Effector memory CD4-positive, alpha-beta T cell (primary cell): ENCODE results near the gene TLR8.
"Not testable (repeated sequence)": the region's sequence is repeated elsewhere in the genome, so short reads cannot be mapped to it uniquely, and the experiment has no call there.

Experiments used
- DNase-seq, 3 donors: peaks; one replicate each; pipeline ENCODE4 v3.0.0-alpha.2; 2020
- H3K27ac ChIP-seq: 2 replicates; pipeline ENCODE4 v1.7.0; 2013; ENCODE audit warnings: mild to moderate bottlenecking, low read length, moderate library complexity; ENCODE audit not compliant: insufficient read depth, poor library complexity, severe bottlenecking
- H3K27me3 ChIP-seq: replicated peaks from 2 replicates; pipeline ENCODE4 v1.7.0; 2013; ENCODE audit warnings: mild to moderate bottlenecking, low read length; ENCODE audit not compliant: insufficient read depth, control insufficient read depth, poor library complexity, severe bottlenecking
- H3K36me3 ChIP-seq: 2 replicates; pipeline ENCODE4 v1.7.0; 2013; ENCODE audit warnings: mild to moderate bottlenecking, low read length, moderate library complexity; ENCODE audit not compliant: control insufficient read depth, insufficient read depth
- H3K4me1 ChIP-seq: 2 replicates; pipeline ENCODE4 v1.7.0; 2013; ENCODE audit warnings: low read length, mild to moderate bottlenecking; ENCODE audit not compliant: control insufficient read depth, insufficient read depth, poor library complexity, severe bottlenecking
- H3K4me3 ChIP-seq: 2 replicates; pipeline ENCODE4 v1.7.0; 2013; ENCODE audit warnings: low read length, low read depth, mild to moderate bottlenecking; ENCODE audit not compliant: insufficient read depth, poor library complexity, severe bottlenecking
- H3K9me3 ChIP-seq: 2 replicates; pipeline ENCODE4 v1.7.0; 2013; ENCODE audit warnings: mild to moderate bottlenecking, low read length, moderate library complexity; ENCODE audit not compliant: control insufficient read depth

The TLR8 gene

DNA sequence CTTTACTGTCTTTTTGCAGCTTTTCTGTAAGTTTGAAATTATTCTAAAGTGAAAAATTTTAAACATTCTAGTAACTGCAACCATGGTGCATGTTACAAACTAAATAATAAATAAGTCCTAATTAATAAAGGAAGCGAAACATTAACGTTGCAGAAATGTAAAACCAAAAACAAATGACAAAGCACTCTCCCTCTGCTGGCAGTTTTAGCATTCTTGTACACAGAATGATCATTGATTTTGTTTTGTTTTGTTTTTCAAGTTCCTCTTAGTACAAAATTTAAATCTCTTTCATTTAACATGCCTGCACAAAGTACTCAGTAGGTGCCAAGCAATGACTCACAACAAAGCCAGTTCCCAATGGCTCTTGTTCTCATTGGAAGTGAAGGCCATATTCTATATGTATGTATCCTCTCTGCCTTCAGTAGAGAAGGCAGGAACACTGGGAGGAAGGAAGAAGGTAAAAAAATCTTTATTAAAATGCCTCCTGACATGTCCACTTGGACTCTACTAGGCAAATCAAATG is 54.8 kb downstream of the TLR8 start:
- Histone ChIP-seq H3K27ac (no peak overlapping the region), H3K4me3 (no peak overlapping the region), H3K4me1 (peaks cover 33% of the 10 kb centered on the region), H3K27me3 (no peaks in the 10 kb centered on the region), H3K9me3 (no peaks in the 10 kb centered on the region), H3K36me3 (no peaks in the 10 kb centered on the region)
- no peak for DNase-seq

- H3K9me3 ChIP-seq: no peaks in the 10 kb centered on the region
- H3K27me3 ChIP-seq: no peaks in the 10 kb centered on the region
- no peak overlapping the region for H3K27ac ChIP-seq
- peaks cover 28% of the 10 kb centered on the region for H3K4me1 ChIP-seq
- no peaks in the 10 kb centered on the region for H3K36me3 ChIP-seq
- H3K4me3 ChIP-seq: no peak overlapping the region
- DNase-seq: no peak
These were observed 55.7 kb downstream of the TLR8 start for GRCh38 chrX:12962041-12962504.

DNA sequence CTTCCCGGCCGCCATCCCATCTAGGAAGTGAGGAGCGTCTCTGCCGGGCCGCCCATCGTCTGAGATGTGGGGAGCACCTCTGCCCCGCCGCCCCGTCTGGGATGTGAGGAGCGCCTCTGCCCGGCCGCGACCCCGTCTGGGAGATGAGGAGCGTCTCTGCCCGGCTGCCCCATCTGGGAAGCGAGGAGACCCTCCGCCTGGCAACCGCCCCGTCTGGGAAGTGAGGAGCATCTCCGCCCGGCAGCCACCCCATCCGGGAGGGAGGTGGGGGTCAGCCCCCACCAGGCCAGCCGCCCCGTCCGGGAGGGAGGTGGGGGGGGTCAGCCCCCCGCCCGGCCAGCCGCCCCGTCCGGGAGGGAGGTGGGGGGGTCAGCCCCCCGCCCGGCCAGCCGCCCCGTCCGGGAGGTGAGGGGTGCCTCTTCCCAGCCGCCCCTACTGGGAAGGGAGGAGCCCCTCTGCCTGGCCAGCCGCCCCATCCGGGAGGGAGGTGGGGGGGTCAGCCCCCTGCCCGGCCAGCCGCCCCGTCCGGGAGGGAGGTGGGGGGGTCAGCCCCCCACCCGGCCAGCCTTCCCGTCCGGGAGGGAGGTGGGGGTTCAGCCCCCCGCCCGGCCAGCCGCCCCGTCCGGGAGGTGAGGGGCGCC is 56.9 kb downstream of the TLR8 start:
- H3K36me3 ChIP-seq, DNase-seq, H3K9me3 ChIP-seq, H3K27me3 ChIP-seq, H3K4me3 ChIP-seq, H3K27ac ChIP-seq: not testable (repeated sequence)
- H3K4me1 ChIP-seq: peaks cover 22% of the 10 kb centered on the region

DNA sequence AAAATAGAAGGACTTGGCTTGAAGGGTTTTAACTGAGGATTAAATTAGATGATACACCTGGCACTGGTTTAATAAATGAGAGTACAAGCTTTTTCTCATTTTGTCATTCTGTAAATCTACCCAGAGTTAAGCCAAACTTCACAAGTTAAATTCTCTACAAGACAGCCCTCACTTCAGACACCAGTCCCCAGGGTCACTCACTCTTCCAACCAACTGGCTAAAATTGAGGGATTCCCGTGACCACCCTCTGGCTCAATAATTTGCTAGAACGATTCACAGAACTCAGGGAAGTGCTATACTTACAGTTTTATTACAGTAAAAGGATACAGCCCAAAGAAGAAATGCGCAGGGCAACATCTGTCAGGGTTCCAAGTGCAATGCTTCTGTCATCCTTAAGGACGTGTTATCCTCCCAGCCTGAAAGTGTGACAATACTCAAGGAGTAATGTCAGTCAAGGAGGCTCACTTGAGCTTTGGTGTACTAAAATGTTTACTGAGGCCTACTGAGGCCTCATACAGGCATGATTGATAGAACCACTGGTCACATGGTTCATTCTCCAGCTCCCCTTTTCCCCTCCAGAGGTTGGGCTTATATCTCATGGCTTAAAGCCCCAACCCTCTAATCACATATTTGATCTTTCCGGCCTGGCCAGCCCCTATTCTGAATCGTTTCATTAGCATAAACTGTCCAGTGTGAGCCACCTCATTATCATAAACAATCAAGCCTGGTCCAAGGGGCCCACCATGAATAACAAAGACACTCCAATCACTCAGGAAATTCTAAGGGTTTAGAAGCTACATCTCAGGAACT is 58.9 kb downstream of the TLR8 start:
- DNase-seq: no peak
- H3K27ac ChIP-seq: no peak overlapping the region
- H3K4me3 ChIP-seq: no peak overlapping the region
- H3K27me3 ChIP-seq: no peaks in the 10 kb centered on the region
- no peaks in the 10 kb centered on the region for H3K9me3 ChIP-seq
- no peaks in the 10 kb centered on the region for H3K36me3 ChIP-seq
- H3K4me1 ChIP-seq: peaks cover 21% of the 10 kb centered on the region

- Histone ChIP-seq H3K4me3 (no peak overlapping the region), H3K4me1 (peaks cover 19% of the 10 kb centered on the region), H3K36me3 (no peaks in the 10 kb centered on the region), H3K27ac (no peak overlapping the region), H3K9me3 (no peaks in the 10 kb centered on the region), H3K27me3 (no peaks in the 10 kb centered on the region)
- DNase-seq: no peak
These were observed 59.7 kb downstream of the TLR8 start for GRCh38 chrX:12966151-12966550.

- H3K36me3 ChIP-seq: no peaks in the 10 kb centered on the region
- no peaks in the 10 kb centered on the region for H3K27me3 ChIP-seq
- no peak for DNase-seq
- peak overlapping the region; percentile 70 for H3K27ac ChIP-seq
- H3K4me1 ChIP-seq: peaks cover 13% of the 10 kb centered on the region
- no peak overlapping the region for H3K4me3 ChIP-seq
- no peaks in the 10 kb centered on the region for H3K9me3 ChIP-seq
These were observed 61.5 kb downstream of the TLR8 start for GRCh38 chrX:12967711-12968465.

- no peaks in the 10 kb centered on the region for H3K9me3 ChIP-seq
- peak overlapping the region; percentile 52 for H3K4me3 ChIP-seq
- peaks cover 13% of the 10 kb centered on the region for H3K4me1 ChIP-seq
- peak; percentile 47 to 52 (median 51) for DNase-seq
- H3K36me3 ChIP-seq: peaks cover 6% of the 10 kb centered on the region
- peak overlapping the region; percentile 78 for H3K27ac ChIP-seq
- no peaks in the 10 kb centered on the region for H3K27me3 ChIP-seq
These were observed 64.3 kb downstream of the TLR8 start for GRCh38 chrX:12970691-12971202.

GRCh38 chrX:12971282-12972003 is 65.0 kb downstream of the TLR8 start:
- Histone ChIP-seq H3K27me3 (no peaks in the 10 kb centered on the region), H3K4me3 (peak overlapping the region; percentile 52), H3K27ac (peak overlapping the region; percentile 78), H3K4me1 (peaks cover 13% of the 10 kb centered on the region), H3K36me3 (peaks cover 13% of the 10 kb centered on the region), H3K9me3 (no peaks in the 10 kb centered on the region)
- no peak for DNase-seq

DNA sequence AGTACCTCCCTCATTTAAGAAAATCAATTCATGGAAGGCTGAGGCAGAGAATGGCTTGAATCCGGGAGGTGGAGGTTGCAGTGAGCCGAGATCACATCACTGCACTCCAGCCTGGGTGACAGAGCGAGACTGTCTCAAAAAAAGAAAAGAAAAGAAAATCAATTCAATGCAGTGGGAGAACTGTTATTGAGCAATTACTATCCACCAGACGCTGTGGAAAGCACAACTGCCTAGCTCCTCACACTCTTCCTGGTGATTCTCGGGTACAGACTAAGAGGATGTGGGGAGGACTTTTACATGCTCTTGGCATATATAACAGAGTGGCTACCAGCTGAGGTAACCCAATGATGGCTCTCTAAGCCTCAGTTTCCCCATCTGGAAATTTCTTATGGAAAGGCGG is 65.8 kb downstream of the TLR8 start:
- peak overlapping the region; percentile 78 for H3K27ac ChIP-seq
- peaks cover 13% of the 10 kb centered on the region for H3K36me3 ChIP-seq
- H3K4me1 ChIP-seq: peaks cover 13% of the 10 kb centered on the region
- H3K4me3 ChIP-seq: peak overlapping the region; percentile 52
- DNase-seq: no peak
- no peaks in the 10 kb centered on the region for H3K27me3 ChIP-seq
- H3K9me3 ChIP-seq: no peaks in the 10 kb centered on the region
